Neutrophil (primary cell): Measurements from ENCODE around the gene CTNND2.

Experiments used
- H3K27ac ChIP-seq: fragments of 200-600 bp; sonication (generic); 2 replicates; pipeline ENCODE4 v1.5.1; 2016; ENCODE audit warnings: mild to moderate bottlenecking, moderate library complexity
- H3K27me3 ChIP-seq: fragments of 200-600 bp; sonication (generic); 2 replicates; pipeline ENCODE4 v1.6.0; 2016; ENCODE audit warnings: mild to moderate bottlenecking
- H3K36me3 ChIP-seq: fragments of 200-600 bp; sonication (generic); 2 replicates; pipeline ENCODE4 v1.5.1; 2017
- H3K4me1 ChIP-seq, 2 experiments: fragments of 200-600 bp in 1 of 2; sonication (generic) in 1 of 2; 1 replicate in 1 of 2; 2 replicates in 1 of 2; pipeline versions ENCODE4 v1.5.1 to v1.6.1; 2013 to 2016; ENCODE audit warnings: low read depth in 1 of 2, low read length in 1 of 2, mild to moderate bottlenecking in 1 of 2, moderate library complexity in 1 of 2; ENCODE audit not compliant: control insufficient read depth in 1 of 2, insufficient read depth in 1 of 2
- H3K4me3 ChIP-seq, 2 experiments: fragments of 200-600 bp in 1 of 2; sonication (generic) in 1 of 2; 1 replicate in 1 of 2; 2 replicates in 1 of 2; pipeline ENCODE4 v1.5.1; 2013 to 2016; ENCODE audit warnings: low read depth in 1 of 2, low read length in 1 of 2, mild to moderate bottlenecking in 1 of 2, moderate library complexity in 1 of 2
- H3K9me3 ChIP-seq: fragments of 200-600 bp; sonication (generic); 2 replicates; pipeline ENCODE4 v1.5.1; 2016
- TF ChIP-seq, protein P1 (sequence below): fragments of 200-600 bp; sonication (generic); IDR thresholded peaks from 2 replicates; pipeline ENCODE4 v1.5.1; 2016; ENCODE audit warnings: antibody characterized with exemption

CTNND2 gene

DNA sequence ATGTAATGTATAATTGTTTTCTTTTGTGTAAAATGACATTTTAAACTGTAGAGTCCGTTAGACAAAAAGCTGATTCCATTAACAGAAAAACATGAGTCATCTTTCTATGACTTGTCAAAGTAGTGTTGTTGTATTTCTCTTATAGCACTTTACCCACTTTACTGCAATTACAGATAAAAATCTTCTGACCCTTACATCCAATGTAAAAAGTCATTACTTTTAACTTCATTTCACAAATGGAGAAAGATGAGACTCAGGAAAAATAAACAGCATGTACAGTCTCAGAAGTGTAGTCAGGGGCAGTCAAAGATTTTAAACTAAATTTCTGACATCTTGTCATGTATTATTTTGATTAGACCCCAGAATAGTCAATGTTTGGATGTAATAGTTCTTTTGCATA is 146.6 kb downstream of the CTNND2 start:
- Histone ChIP-seq H3K4me1 (no peaks in the 10 kb centered on the region), H3K4me3 (no peak overlapping the region), H3K27me3 (no peaks in the 10 kb centered on the region), H3K9me3 (no peaks in the 10 kb centered on the region), H3K27ac (no peak overlapping the region), H3K36me3 (no peaks in the 10 kb centered on the region)
- TF ChIP-seq, protein P1, sequence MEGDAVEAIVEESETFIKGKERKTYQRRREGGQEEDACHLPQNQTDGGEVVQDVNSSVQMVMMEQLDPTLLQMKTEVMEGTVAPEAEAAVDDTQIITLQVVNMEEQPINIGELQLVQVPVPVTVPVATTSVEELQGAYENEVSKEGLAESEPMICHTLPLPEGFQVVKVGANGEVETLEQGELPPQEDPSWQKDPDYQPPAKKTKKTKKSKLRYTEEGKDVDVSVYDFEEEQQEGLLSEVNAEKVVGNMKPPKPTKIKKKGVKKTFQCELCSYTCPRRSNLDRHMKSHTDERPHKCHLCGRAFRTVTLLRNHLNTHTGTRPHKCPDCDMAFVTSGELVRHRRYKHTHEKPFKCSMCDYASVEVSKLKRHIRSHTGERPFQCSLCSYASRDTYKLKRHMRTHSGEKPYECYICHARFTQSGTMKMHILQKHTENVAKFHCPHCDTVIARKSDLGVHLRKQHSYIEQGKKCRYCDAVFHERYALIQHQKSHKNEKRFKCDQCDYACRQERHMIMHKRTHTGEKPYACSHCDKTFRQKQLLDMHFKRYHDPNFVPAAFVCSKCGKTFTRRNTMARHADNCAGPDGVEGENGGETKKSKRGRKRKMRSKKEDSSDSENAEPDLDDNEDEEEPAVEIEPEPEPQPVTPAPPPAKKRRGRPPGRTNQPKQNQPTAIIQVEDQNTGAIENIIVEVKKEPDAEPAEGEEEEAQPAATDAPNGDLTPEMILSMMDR: no peak

DNA sequence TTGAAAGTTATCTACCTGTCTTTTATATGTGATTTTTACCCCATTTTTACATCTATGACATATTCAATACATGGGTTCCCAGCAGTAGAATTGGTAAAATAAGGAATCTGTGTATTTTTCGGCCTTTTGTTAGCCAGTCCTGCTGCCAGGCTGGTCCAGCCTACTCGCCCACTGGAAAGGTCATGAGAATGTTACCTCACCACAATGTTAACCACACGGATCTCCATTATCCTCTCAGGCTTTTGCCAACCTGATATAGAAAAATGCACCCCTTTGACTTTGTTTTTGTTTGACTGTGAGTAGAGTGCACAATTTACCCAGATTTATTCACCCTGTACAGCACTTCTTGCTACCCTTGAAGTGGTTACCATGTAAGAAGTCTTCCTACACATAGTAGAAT is 167.2 kb downstream of the CTNND2 start:
- H3K27me3 ChIP-seq: no peaks in the 10 kb centered on the region
- no peaks in the 10 kb centered on the region for H3K36me3 ChIP-seq
- TF ChIP-seq, protein P1: no peak
- no peaks in the 10 kb centered on the region for H3K9me3 ChIP-seq
- H3K4me3 ChIP-seq: no peak overlapping the region
- H3K27ac ChIP-seq: no peak overlapping the region
- H3K4me1 ChIP-seq: no peaks in the 10 kb centered on the region

DNA sequence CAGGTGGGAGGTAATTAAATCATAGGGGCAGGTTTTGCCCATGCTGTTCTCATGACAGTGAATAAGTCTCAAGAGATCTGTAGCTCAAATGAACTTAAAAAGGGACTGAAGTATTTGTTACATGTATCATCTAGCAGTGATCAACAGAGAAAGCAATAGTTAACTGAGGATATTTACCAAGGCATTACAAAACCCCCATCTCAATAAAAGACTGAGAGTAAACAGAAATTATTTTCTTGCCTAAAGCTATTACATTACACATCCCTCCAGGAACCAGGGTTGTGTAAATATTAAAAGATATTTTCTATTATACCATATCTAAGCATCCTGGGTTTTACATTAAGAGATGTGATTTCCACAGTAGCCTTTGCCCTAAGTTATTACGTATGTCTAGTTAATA is 169.9 kb downstream of the CTNND2 start:
- Histone ChIP-seq H3K9me3 (no peaks in the 10 kb centered on the region), H3K36me3 (no peaks in the 10 kb centered on the region), H3K27me3 (no peaks in the 10 kb centered on the region), H3K4me1 (no peaks in the 10 kb centered on the region), H3K4me3 (no peak overlapping the region), H3K27ac (no peak overlapping the region)
- TF ChIP-seq, protein P1: no peak

DNA sequence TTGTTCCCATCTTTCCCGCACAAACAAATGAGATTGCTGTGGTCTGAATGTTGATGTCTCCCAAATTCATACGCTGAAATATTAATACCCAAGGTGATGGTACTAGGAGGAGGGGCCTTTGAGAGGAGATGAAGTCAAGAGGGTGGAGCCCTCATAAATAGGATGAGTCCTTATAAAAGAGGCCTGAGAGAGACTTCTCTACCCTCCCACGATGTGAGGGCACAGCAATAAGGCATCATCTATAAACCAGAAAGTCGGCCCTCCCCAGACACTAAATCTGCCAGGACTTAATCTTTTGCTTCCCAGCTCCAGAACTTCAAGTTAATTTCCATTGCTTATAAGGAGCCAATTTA is 170.4 kb downstream of the CTNND2 start:
- no peak overlapping the region for H3K27ac ChIP-seq
- no peaks in the 10 kb centered on the region for H3K27me3 ChIP-seq
- H3K36me3 ChIP-seq: no peaks in the 10 kb centered on the region
- TF ChIP-seq, protein P1: no peak
- H3K9me3 ChIP-seq: no peaks in the 10 kb centered on the region
- H3K4me1 ChIP-seq: no peaks in the 10 kb centered on the region
- no peak overlapping the region for H3K4me3 ChIP-seq

DNA sequence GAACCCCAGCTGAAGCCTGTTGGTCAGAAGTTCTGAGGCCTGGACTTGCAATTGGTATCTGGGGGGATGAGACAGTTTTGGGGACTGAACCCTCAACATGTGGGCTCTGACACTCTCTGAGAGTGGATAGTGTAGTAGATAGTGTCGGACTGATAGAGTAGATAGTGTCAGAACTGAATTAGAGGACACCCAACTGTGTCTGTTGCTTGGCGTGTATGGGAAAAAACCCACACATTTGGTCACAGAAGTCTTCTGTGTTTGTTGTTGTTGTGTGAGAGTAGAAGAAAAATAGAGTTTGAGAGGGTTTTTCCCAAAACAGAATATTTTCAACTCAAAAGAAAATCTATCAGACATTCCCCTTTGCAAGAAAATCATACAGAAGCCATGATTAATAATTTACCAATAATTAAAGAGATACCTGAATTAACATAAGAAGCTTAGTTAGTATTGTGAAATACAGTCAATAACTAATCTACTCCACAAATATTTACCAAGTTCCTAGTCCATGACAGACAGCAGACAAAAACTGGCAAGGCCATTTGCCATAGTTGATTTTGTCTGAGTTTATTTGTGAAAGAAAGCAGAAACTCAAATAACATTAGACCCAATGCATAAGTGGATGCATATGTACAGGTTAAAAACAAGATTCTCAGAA is 170.9 kb downstream of the CTNND2 start:
- H3K27me3 ChIP-seq: no peaks in the 10 kb centered on the region
- no peak overlapping the region for H3K27ac ChIP-seq
- no peaks in the 10 kb centered on the region for H3K4me1 ChIP-seq
- no peak overlapping the region for H3K4me3 ChIP-seq
- H3K9me3 ChIP-seq: no peaks in the 10 kb centered on the region
- TF ChIP-seq, protein P1: no peak
- no peaks in the 10 kb centered on the region for H3K36me3 ChIP-seq

DNA sequence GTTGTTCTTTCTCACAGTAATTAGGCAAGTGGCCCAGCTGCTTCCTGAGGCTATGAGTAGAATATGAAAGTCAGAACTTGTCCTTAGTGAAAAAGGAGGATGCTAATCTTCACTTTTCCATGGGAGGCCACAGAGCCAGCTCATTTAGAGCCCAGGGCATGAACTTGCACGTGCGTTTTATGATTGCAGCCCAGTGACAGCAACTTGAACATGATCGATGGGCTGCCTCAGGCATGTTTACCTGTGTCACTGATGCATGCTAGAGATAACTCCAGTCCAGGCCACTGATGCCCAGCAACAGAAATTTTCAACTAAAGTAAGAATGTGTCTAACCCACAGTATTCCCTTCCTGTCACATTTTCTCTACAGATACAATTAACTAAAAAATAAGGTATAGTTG is 179.3 kb downstream of the CTNND2 start:
- no peaks in the 10 kb centered on the region for H3K27me3 ChIP-seq
- no peak overlapping the region for H3K27ac ChIP-seq
- no peaks in the 10 kb centered on the region for H3K36me3 ChIP-seq
- no peak overlapping the region for H3K4me3 ChIP-seq
- no peaks in the 10 kb centered on the region for H3K9me3 ChIP-seq
- H3K4me1 ChIP-seq: no peaks in the 10 kb centered on the region
- TF ChIP-seq, protein P1: no peak
